ENCODE measurements around the gene KLHL21. TPM values are rescaled to one million over a fixed set of nuclear protein-coding genes. Genes with fewer than 3 reads are reported as not detected.

The KLHL21 gene
- total and polyA plus RNA-seq, 9 of the 15 experiments (the other 6 are each of a cell fraction or from before 2014, with no cell fraction given), result 2.1 to 42.1 (median 17.5) TPM

- H3K9ac ChIP-seq (ENCODE audit: insufficient read depth in 1 of 2, low read depth in 2 of 2, low read length in 2 of 2), result peak overlapping the region; percentile 74 to 96; a peak in 3 of 4 replicates
- intact Hi-C loops (cut with micrococcal nuclease) (loop anchor here (1.0 kb wide), 1 partner anchor 24 kb away; the partner anchor contains the start of gene NOL9), in situ Hi-C loops (cut with MboI) (no loop called here)
- peaks cover 30 to 53% of the 10 kb centered on the region in 2 experiments for H3K4me1 ChIP-seq (replicated peaks in 1 of 2; ENCODE audit: control insufficient read depth in 2 of 2, insufficient read depth in 2 of 2, low read length in 2 of 2)
- no peaks in the 10 kb centered on the region for H3K9me3 ChIP-seq (replicated peaks; ENCODE audit: control insufficient read depth, insufficient read depth, low read depth, low read length)
- ChIA-PET POLR2A (interaction anchor here (0.6 to 13.4 kb wide), 7 partner anchors 10 to 39 kb away, joined by 3 to 221 read pairs (median 8); partner anchors contain the start of genes KLHL21 and NOL9), CTCF (ENCODE audit: low intra/inter-chr PET ratio) (no interaction called here)
- H3K4me2 ChIP-seq (ENCODE audit: insufficient read depth, low read length), result peak overlapping the region; percentile 96
- WGBS (ENCODE audit: insufficient coverage, low coverage, missing lambda C conversion rate), result 66% methylated on average over 14 of the region's 14 CpGs
- no peak for FAIRE-seq
- no peak overlapping the region for H3K4me3 ChIP-seq
- peaks cover 12% of the 10 kb centered on the region; the same call in 1 of the 2 replicates for H4K20me1 ChIP-seq (replicated peaks; ENCODE audit: control insufficient read depth, insufficient read depth, low read length)
- peak overlapping the region; percentile 49; the same call in 2 of the 3 replicates for H3K27ac ChIP-seq (ENCODE audit: extremely low read depth, low read depth, low read length)
- H3K36me3 ChIP-seq (ENCODE audit: control insufficient read depth, insufficient read depth, low read length), result peaks cover 15% of the 10 kb centered on the region; the same call in 1 of the 3 replicates
- H3K79me2 ChIP-seq (ENCODE audit: control insufficient read depth, insufficient read depth, low read length), result peaks cover 32% of the 10 kb centered on the region
- H3K27me3 ChIP-seq (ENCODE audit: control insufficient read depth in 2 of 2, insufficient read depth in 2 of 2, low read length in 2 of 2), result no peaks in the 10 kb centered on the region
- peak in 1 of 4 experiments; percentile 32 for DNase-seq (ENCODE audit: extremely low read depth in 1 of 4, low spot score in 3 of 4)
- H2AFZ ChIP-seq (ENCODE audit: low read depth, low read length), result peak overlapping the region; percentile 88
- no peaks in the 10 kb centered on the region for H3K9me1 ChIP-seq (ENCODE audit: control insufficient read depth, insufficient read depth, low read length)
- ATAC-seq, result no peak
- no TSS peak for BruUV-seq (replicated peaks)
- TF ChIP-seq SMC3 (conservative IDR thresholded peaks at IDR 0.05; ENCODE audit: insufficient read depth, low read depth, low read length) (no peak), CTBP1 (IDR thresholded peaks at IDR 0.05; ENCODE audit: borderline replicate concordance) (0 out of 2 replicates have a peak, but pooled peaks have one; percentile 1), ADNP (tag; IDR thresholded peaks at IDR 0.05) (no peak), LEF1 (IDR thresholded peaks at IDR 0.05) (no peak), TCF15 (CRISPR knock-in tag; IDR thresholded peaks at IDR 0.05) (no peak), TAF7 (tag; IDR thresholded peaks at IDR 0.05) (no peak), ZNF23 (CRISPR knock-in tag; IDR thresholded peaks at IDR 0.05) (no peak), COPS2 (conservative IDR thresholded peaks at IDR 0.05) (no peak), E2F6 (IDR thresholded peaks at IDR 0.05; ENCODE audit: borderline replicate concordance in 1 of 2, extremely low read depth in 1 of 2, insufficient read depth in 1 of 2, insufficient read length in 1 of 2, low read depth in 1 of 2, low read length in 1 of 2, poor library complexity in 1 of 2, severe bottlenecking in 1 of 2) (peak in 1 of 2 experiments; percentile 0), SIN3A (IDR thresholded peaks at IDR 0.05; ENCODE audit: borderline replicate concordance in 2 of 2, control insufficient read depth in 1 of 2, low read depth in 2 of 2, low read length in 2 of 2) (no peak), POU5F1 (IDR thresholded peaks at IDR 0.05; ENCODE audit: borderline replicate concordance, low read depth, low read length, partially characterized antibody) (no peak), CEBPG (CRISPR knock-in tag; IDR thresholded peaks at IDR 0.05) (0 out of 2 replicates have a peak, but pooled peaks have one; percentile 15), CEBPG (tag; conservative IDR thresholded peaks at IDR 0.05 in 1 of 2, IDR thresholded peaks at IDR 0.05 in 1 of 2) (no peak), NFATC3 (IDR thresholded peaks at IDR 0.05) (no peak), RBM34 (IDR thresholded peaks at IDR 0.05; ENCODE audit: borderline replicate concordance, insufficient read depth, low read length) (no peak), ZC3H4 (CRISPR knock-in tag; IDR thresholded peaks at IDR 0.05; ENCODE audit: borderline replicate concordance) (0 out of 2 replicates have a peak, but pooled peaks have one; percentile 34)
- TF ChIP-seq, protein P1, sequence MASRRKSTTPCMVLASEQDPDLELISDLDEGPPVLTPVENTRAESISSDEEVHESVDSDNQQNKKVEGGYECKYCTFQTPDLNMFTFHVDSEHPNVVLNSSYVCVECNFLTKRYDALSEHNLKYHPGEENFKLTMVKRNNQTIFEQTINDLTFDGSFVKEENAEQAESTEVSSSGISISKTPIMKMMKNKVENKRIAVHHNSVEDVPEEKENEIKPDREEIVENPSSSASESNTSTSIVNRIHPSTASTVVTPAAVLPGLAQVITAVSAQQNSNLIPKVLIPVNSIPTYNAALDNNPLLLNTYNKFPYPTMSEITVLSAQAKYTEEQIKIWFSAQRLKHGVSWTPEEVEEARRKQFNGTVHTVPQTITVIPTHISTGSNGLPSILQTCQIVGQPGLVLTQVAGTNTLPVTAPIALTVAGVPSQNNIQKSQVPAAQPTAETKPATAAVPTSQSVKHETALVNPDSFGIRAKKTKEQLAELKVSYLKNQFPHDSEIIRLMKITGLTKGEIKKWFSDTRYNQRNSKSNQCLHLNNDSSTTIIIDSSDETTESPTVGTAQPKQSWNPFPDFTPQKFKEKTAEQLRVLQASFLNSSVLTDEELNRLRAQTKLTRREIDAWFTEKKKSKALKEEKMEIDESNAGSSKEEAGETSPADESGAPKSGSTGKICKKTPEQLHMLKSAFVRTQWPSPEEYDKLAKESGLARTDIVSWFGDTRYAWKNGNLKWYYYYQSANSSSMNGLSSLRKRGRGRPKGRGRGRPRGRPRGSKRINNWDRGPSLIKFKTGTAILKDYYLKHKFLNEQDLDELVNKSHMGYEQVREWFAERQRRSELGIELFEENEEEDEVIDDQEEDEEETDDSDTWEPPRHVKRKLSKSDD (conservative IDR thresholded peaks at IDR 0.05; ENCODE audit: low read length), result no peak
Measured at GRCh38 chr1:6578624-6579373, 23.9 kb downstream of the KLHL21 start.
